DND-41 (cell line): ENCODE results near the gene TMC7.
"Not testable (repeated sequence)": the region's sequence is repeated elsewhere in the genome, so short reads cannot be mapped to it uniquely, and the experiment has no call there.

Source experiments
- ATAC-seq: fragments of 200-7000 bp; cut with Tn5 transposase; 3 replicates; pipeline ENCODE4 v1.9.1; 2021; ENCODE audit warnings: low read depth; ENCODE audit not compliant: insufficient read depth
- DNase-seq: peaks from one replicate; pipeline ENCODE4 v3.0.0-alpha.2; 2020
- H2AFZ ChIP-seq: 2 replicates; pipeline ENCODE4 v1.6.0; 2012; ENCODE audit warnings: low read depth, low read length
- H3K27ac ChIP-seq: 2 replicates; pipeline ENCODE4 v1.5.1; 2012; ENCODE audit warnings: low read length, inconsistent platforms
- H3K27me3 ChIP-seq: fragments of 200-600 bp; sonication (generic); 2 replicates; pipeline ENCODE4 v1.6.0; 2012; ENCODE audit warnings: low read length, mild to moderate bottlenecking, inconsistent platforms; ENCODE audit not compliant: insufficient read depth, poor library complexity
- H3K36me3 ChIP-seq: 2 replicates; pipeline ENCODE4 v1.5.1; 2012; ENCODE audit warnings: low read length, inconsistent platforms; ENCODE audit not compliant: insufficient read depth
- H3K4me1 ChIP-seq: 2 replicates; pipeline ENCODE4 v1.5.1; 2012; ENCODE audit warnings: mild to moderate bottlenecking, low read length; ENCODE audit not compliant: insufficient read depth
- H3K4me2 ChIP-seq: 2 replicates; pipeline ENCODE4 v1.6.0; 2012; ENCODE audit warnings: mild to moderate bottlenecking, moderate library complexity, low read length, inconsistent platforms; ENCODE audit not compliant: insufficient read depth
- H3K4me3 ChIP-seq, 2 experiments: fragments of 200-600 bp in 1 of 2; shearing (Covaris generic) in 1 of 2; 2 replicates each; pipeline ENCODE4 v1.5.1; 2012 to 2016; ENCODE audit warnings: inconsistent platforms in 2 of 2, low read length in 2 of 2, mild to moderate bottlenecking in 2 of 2, low read depth in 1 of 2, moderate library complexity in 1 of 2
- H3K79me2 ChIP-seq: 2 replicates; pipeline ENCODE4 v1.6.0; 2012; ENCODE audit warnings: low read length, inconsistent platforms; ENCODE audit not compliant: insufficient read depth
- H3K9ac ChIP-seq: 2 replicates; pipeline ENCODE4 v1.6.0; 2012; ENCODE audit warnings: low read depth, mild to moderate bottlenecking, inconsistent platforms, low read length, moderate library complexity
- H3K9me3 ChIP-seq: 2 replicates; pipeline ENCODE4 v1.5.1; 2012; ENCODE audit warnings: low read length, moderate library complexity, mild to moderate bottlenecking, inconsistent platforms; ENCODE audit not compliant: insufficient read depth, severe bottlenecking
- H4K20me1 ChIP-seq: 2 replicates; pipeline ENCODE4 v1.6.0; 2012; ENCODE audit warnings: low read length; ENCODE audit not compliant: insufficient read depth
- CTCF ChIP-seq: IDR thresholded peaks from 2 replicates; pipeline ENCODE4 v1.5.1; 2012; ENCODE audit warnings: borderline replicate concordance, low read length, moderate library complexity, mild to moderate bottlenecking; ENCODE audit not compliant: poor library complexity, severe bottlenecking; ENCODE audit errors: extremely low read depth
- EZH2 ChIP-seq: IDR thresholded peaks from 3 replicates; pipeline ENCODE4 v1.6.1; 2012; ENCODE audit warnings: borderline replicate concordance, low read depth, mild to moderate bottlenecking, moderate library complexity, low read length, inconsistent platforms; ENCODE audit not compliant: severe bottlenecking

Gene TMC7

GRCh38 chr16:18956658-18957241 is 27.0 kb upstream of the TMC7 start:
- ATAC-seq, DNase-seq, H3K9ac ChIP-seq, H3K36me3 ChIP-seq, H3K9me3 ChIP-seq, H3K79me2 ChIP-seq, H3K4me3 ChIP-seq, H3K27ac ChIP-seq, H3K4me1 ChIP-seq, H4K20me1 ChIP-seq, H2AFZ ChIP-seq, H3K4me2 ChIP-seq, H3K27me3 ChIP-seq: not testable (repeated sequence)

GRCh38 chr16:18958621-18959029 is 25.1 kb upstream of the TMC7 start:
- H3K4me1 ChIP-seq: no peaks in the 10 kb centered on the region
- no peaks in the 10 kb centered on the region for H3K79me2 ChIP-seq
- H3K27ac ChIP-seq: no peak overlapping the region
- H4K20me1 ChIP-seq: no peaks in the 10 kb centered on the region
- no peak overlapping the region for H3K4me2 ChIP-seq
- DNase-seq: no peak
- H3K27me3 ChIP-seq: no peaks in the 10 kb centered on the region
- no peak overlapping the region for H3K9ac ChIP-seq
- no peak for ATAC-seq
- H3K4me3 ChIP-seq: no peak overlapping the region
- H2AFZ ChIP-seq: no peak overlapping the region
- H3K36me3 ChIP-seq: no peaks in the 10 kb centered on the region
- no peaks in the 10 kb centered on the region for H3K9me3 ChIP-seq
- TF ChIP-seq CTCF (no peak), EZH2 (no peak)

GRCh38 chr16:18959031-18959505 is 24.7 kb upstream of the TMC7 start:
- Histone ChIP-seq H2AFZ (no peak overlapping the region), H3K9ac (no peak overlapping the region), H4K20me1 (no peaks in the 10 kb centered on the region), H3K27me3 (no peaks in the 10 kb centered on the region), H3K9me3 (no peaks in the 10 kb centered on the region), H3K27ac (no peak overlapping the region), H3K4me3 (no peak overlapping the region), H3K4me2 (no peak overlapping the region), H3K36me3 (no peaks in the 10 kb centered on the region), H3K4me1 (no peaks in the 10 kb centered on the region), H3K79me2 (no peaks in the 10 kb centered on the region)
- TF ChIP-seq CTCF: no peak
- no peak for TF ChIP-seq EZH2
- DNase-seq (no peak), ATAC-seq (no peak)

GRCh38 chr16:18965555-18965954 is 18.2 kb upstream of the TMC7 start:
- H3K36me3 ChIP-seq: no peaks in the 10 kb centered on the region
- H3K9me3 ChIP-seq: no peaks in the 10 kb centered on the region
- H2AFZ ChIP-seq: no peak overlapping the region
- H4K20me1 ChIP-seq: no peaks in the 10 kb centered on the region
- no peak overlapping the region for H3K27ac ChIP-seq
- TF ChIP-seq EZH2: no peak
- peaks cover 7% of the 10 kb centered on the region for H3K4me1 ChIP-seq
- ATAC-seq: no peak
- no peak overlapping the region for H3K9ac ChIP-seq
- no peak overlapping the region for H3K4me3 ChIP-seq
- H3K27me3 ChIP-seq: no peaks in the 10 kb centered on the region
- H3K79me2 ChIP-seq: no peaks in the 10 kb centered on the region
- no peak for DNase-seq
- no peak overlapping the region for H3K4me2 ChIP-seq
